GM19238 (cell line): Measurements from ENCODE around the gene GPN2.
A peak's percentile ranks its signal among the peaks of the same experiment; 100 is the strongest.
"Not testable (repeated sequence)": the region's sequence is repeated elsewhere in the genome, so short reads cannot be mapped to it uniquely, and the experiment has no call there.

ENCODE experiments used
- DNase-seq: peaks from one replicate; pipeline ENCODE4 v3.0.0; 2011; ENCODE audit warnings: low spot score; ENCODE audit not compliant: insufficient read length

Gene GPN2

GRCh38 chr1:26858160-26858559 lies 31.9 kb downstream of the GPN2 start:
- no peak for DNase-seq

GRCh38 chr1:26857473-26858060 lies 32.5 kb downstream of the GPN2 start:
- no peak for DNase-seq

GRCh38 chr1:26856604-26857469 lies 33.2 kb downstream of the GPN2 start:
- DNase-seq = no peak

GRCh38 chr1:26856181-26856580 lies 33.9 kb downstream of the GPN2 start:
- no peak for DNase-seq

- DNase-seq = no peak
Measured at GRCh38 chr1:26855636-26856035, 34.4 kb downstream of the GPN2 start.

- no peak for DNase-seq
Measured at GRCh38 chr1:26854906-26855305, 35.2 kb downstream of the GPN2 start.

GRCh38 chr1:26853600-26853999 lies 36.5 kb downstream of the GPN2 start:
- DNase-seq = no peak

GRCh38 chr1:26853156-26853555 lies 36.9 kb downstream of the GPN2 start:
- peak; percentile 74 for DNase-seq

- no peak for DNase-seq
Measured at GRCh38 chr1:26852701-26853100, 37.4 kb downstream of the GPN2 start.

- no peak for DNase-seq
Measured at GRCh38 chr1:26851106-26851684, 38.9 kb downstream of the GPN2 start.

GRCh38 chr1:26848941-26849774 lies 40.9 kb downstream of the GPN2 start:
- no peak for DNase-seq

- DNase-seq = no peak
Measured at GRCh38 chr1:26848499-26848898, 41.6 kb downstream of the GPN2 start.

GRCh38 chr1:26847826-26848225 lies 42.3 kb downstream of the GPN2 start:
- not testable (repeated sequence) for DNase-seq

GRCh38 chr1:26844424-26845196 lies 45.5 kb downstream of the GPN2 start:
- no peak for DNase-seq

- DNase-seq = no peak
Measured at GRCh38 chr1:26839779-26840178, 50.3 kb downstream of the GPN2 start.

- no peak for DNase-seq
Measured at GRCh38 chr1:26839339-26839722, 50.8 kb downstream of the GPN2 start.

- DNase-seq = peak; percentile 71
Measured at GRCh38 chr1:26838474-26839338, 51.4 kb downstream of the GPN2 start.

GRCh38 chr1:26837665-26838064 lies 52.4 kb downstream of the GPN2 start:
- not testable (repeated sequence) for DNase-seq

- peak; percentile 89 for DNase-seq
Measured at GRCh38 chr1:26833432-26834405, 56.4 kb downstream of the GPN2 start.
